A549 (cell line): ENCODE data around the gene GAPDHS. TPM values are rescaled to one million over a fixed set of nuclear protein-coding genes. Genes with fewer than 3 reads are reported as not detected.

Experiments
- ATAC-seq, 2 experiments: fragments of 200-7000 bp in 1 of 2; fragments of >200 bp in 1 of 2; cut with Nextera tagmentation in 1 of 2; cut with Tn5 transposase in 1 of 2; 3 replicates each; pipeline versions ENCODE4 v1.8.0 to v1.9.1; 2018 to 2020; ENCODE audit warnings: mild to moderate bottlenecking in 1 of 2, moderate library complexity in 1 of 2
- CTCF ChIA-PET: fragments of 300-600 bp; sonication (Branson Sonifier 250); formaldehyde crosslinking; extraction: SDS; loops from one replicate; lab custom pipeline; 2021; ENCODE audit warnings: antibody characterized with exemption, inconsistent platforms; lab: Yijun Ruan, JAX
- POLR2A ChIA-PET: fragments of 350-600 bp; formaldehyde crosslinking; extraction: SDS; loops from one replicate; lab custom pipeline; 2021; ENCODE audit warnings: antibody characterized with exemption, inconsistent platforms; lab: Yijun Ruan, JAX
- DNase-seq, 2 experiments: peaks; one replicate each; pipeline versions ENCODE4 v3.0.0 to v3.0.0-alpha.2; 2011 to 2016; ENCODE audit warnings: low read depth in 1 of 2, low spot score in 1 of 2
- FAIRE-seq: peaks from 2 replicates; lab custom pipeline; 2011; peaks lifted over from hg19 to GRCh38; lab: Jason Lieb, UNC
- H3K27ac ChIP-seq, 2 experiments: fragments of >200 bp; sonication (Bioruptor Twin); formaldehyde crosslinking; 3 replicates each; pipeline ENCODE4 v1.5.1; 2016 to 2017
- H3K4me1 ChIP-seq: fragments of >200 bp; sonication (Bioruptor Twin); formaldehyde crosslinking; 3 replicates; pipeline ENCODE4 v1.6.1; 2016
- H3K4me2 ChIP-seq: fragments of >200 bp; sonication (Bioruptor Twin); formaldehyde crosslinking; 3 replicates; pipeline ENCODE4 v1.6.1; 2016
- H3K4me3 ChIP-seq: fragments of >200 bp; sonication (Bioruptor Twin); formaldehyde crosslinking; 3 replicates; pipeline ENCODE4 v1.5.1; 2016
- H3K9me3 ChIP-seq: fragments of >200 bp; sonication (Bioruptor Twin); formaldehyde crosslinking; 3 replicates; pipeline ENCODE4 v1.6.1; 2016
- BCL3 ChIP-seq: fragments of >200 bp; sonication (Bioruptor Twin); formaldehyde crosslinking; IDR thresholded peaks from 3 replicates; pipeline ENCODE4 v1.6.1; 2016
- CBX2 ChIP-seq: fragments of 200-600 bp; sonication (generic); IDR thresholded peaks from 2 replicates; pipeline ENCODE4 v1.6.1; 2016; ENCODE audit warnings: low read depth, mild to moderate bottlenecking, borderline replicate concordance
- CHD4 ChIP-seq: fragments of 200-600 bp; sonication (generic); IDR thresholded peaks from 2 replicates; pipeline ENCODE4 v1.6.1; 2016; ENCODE audit warnings: antibody characterized with exemption, mild to moderate bottlenecking, borderline replicate concordance
- CTCF ChIP-seq: fragments of >200 bp; sonication (Bioruptor Twin); formaldehyde crosslinking; IDR thresholded peaks from 3 replicates; pipeline ENCODE4 v1.5.1; 2016
- E2F6 ChIP-seq: IDR thresholded peaks from 2 replicates; pipeline ENCODE4 v1.6.1; 2012; ENCODE audit warnings: low read depth, borderline replicate concordance
- EP300 ChIP-seq, 2 experiments: fragments of >200 bp; sonication (Bioruptor Twin); formaldehyde crosslinking; IDR thresholded peaks; 2 replicates in 1 of 2; 3 replicates in 1 of 2; pipeline ENCODE4 v1.6.1; 2016 to 2017
- ESRRA ChIP-seq: fragments of 150-350 bp; IDR thresholded peaks from 2 replicates; pipeline ENCODE4 v1.6.1; 2014; ENCODE audit warnings: mild to moderate bottlenecking, low read length, borderline replicate concordance
- FOSL2 ChIP-seq, 2 experiments: fragments of 450-650 bp in 1 of 2; fragments of >200 bp in 1 of 2; sonication (Bioruptor Twin) in 1 of 2; formaldehyde crosslinking; IDR thresholded peaks; 2 replicates each; pipeline versions ENCODE4 v1.5.0 to v1.6.1; 2016 to 2020; ENCODE audit warnings: mild to moderate bottlenecking in 1 of 2, moderate library complexity in 1 of 2
- HEYL ChIP-seq: fragments of 250-450 bp; sonication (Bioruptor Pico); IDR thresholded peaks from 2 replicates; pipeline ENCODE4 v1.8.0; 2021; ENCODE audit warnings: mild to moderate bottlenecking, moderate library complexity
- KDM1A ChIP-seq: fragments of 200-600 bp; sonication (generic); IDR thresholded peaks from 2 replicates; pipeline ENCODE4 v1.6.1; 2016; ENCODE audit warnings: low read depth, mild to moderate bottlenecking
- KDM5A ChIP-seq: fragments of 200-600 bp; sonication (generic); IDR thresholded peaks from 2 replicates; pipeline ENCODE4 v1.6.1; 2016; ENCODE audit warnings: antibody characterized with exemption, mild to moderate bottlenecking
- NPAS2 ChIP-seq: fragments of 250-450 bp; sonication (Bioruptor Pico); IDR thresholded peaks from 2 replicates; pipeline ENCODE4 v1.8.0; 2022; ENCODE audit warnings: mild to moderate bottlenecking, moderate library complexity, borderline replicate concordance
- NR3C1 ChIP-seq: fragments of >200 bp; sonication (Bioruptor Twin); formaldehyde crosslinking; IDR thresholded peaks from 3 replicates; pipeline ENCODE4 v1.6.1; 2017
- PBX3 ChIP-seq: IDR thresholded peaks from 2 replicates; pipeline ENCODE4 v1.6.1; 2012
- POLR2AphosphoS2 ChIP-seq: conservative IDR thresholded peaks from 2 replicates; pipeline ENCODE4 v1.6.1; 2012; ENCODE audit warnings: low read length, improper control_type of control experiment, inconsistent platforms
- RAD21 ChIP-seq, 2 experiments: fragments of >200 bp in 1 of 2; sonication (Bioruptor Twin) in 1 of 2; formaldehyde crosslinking in 1 of 2; IDR thresholded peaks in 1 of 2; conservative IDR thresholded peaks in 1 of 2; 2 replicates in 1 of 2; 3 replicates in 1 of 2; pipeline ENCODE4 v1.6.1; 2012 to 2018; ENCODE audit warnings: inconsistent platforms in 1 of 2
- RARB ChIP-seq: fragments of 250-450 bp; sonication (Bioruptor Pico); IDR thresholded peaks from 2 replicates; pipeline ENCODE4 v1.8.0; 2021; ENCODE audit warnings: mild to moderate bottlenecking, moderate library complexity
- RCOR1 ChIP-seq: fragments of 150-350 bp; IDR thresholded peaks from 2 replicates; pipeline ENCODE4 v1.6.1; 2014; ENCODE audit warnings: antibody characterized with exemption, low read length, low read depth
- RFX5 ChIP-seq: fragments of 450-650 bp; IDR thresholded peaks from 2 replicates; pipeline ENCODE4 v1.7.1; 2014; ENCODE audit warnings: antibody characterized with exemption, mild to moderate bottlenecking, moderate library complexity
- SMC3 ChIP-seq: fragments of >200 bp; sonication (Bioruptor Twin); formaldehyde crosslinking; IDR thresholded peaks from 3 replicates; pipeline ENCODE4 v1.6.1; 2018; ENCODE audit warnings: inconsistent platforms
- TFCP2L1 ChIP-seq: fragments of 250-450 bp; sonication (Bioruptor Pico); IDR thresholded peaks from 2 replicates; pipeline ENCODE4 v1.5.0; 2021; ENCODE audit warnings: mild to moderate bottlenecking
- TP53 ChIP-seq: fragments of 250-450 bp; sonication (Bioruptor Pico); IDR thresholded peaks from 2 replicates; pipeline ENCODE4 v1.5.0; 2021; ENCODE audit warnings: mild to moderate bottlenecking, moderate library complexity
- USF2 ChIP-seq: fragments of 450-650 bp; IDR thresholded peaks from 2 replicates; pipeline ENCODE4 v1.6.1; 2014; ENCODE audit warnings: antibody characterized with exemption
- ZNF302 ChIP-seq: fragments of 250-450 bp; sonication (Bioruptor Pico); IDR thresholded peaks from 2 replicates; pipeline ENCODE4 v1.9.0; 2021; ENCODE audit warnings: inconsistent platforms, mild to moderate bottlenecking, moderate library complexity
- WGBS: methylation state at CpG from one replicate; pipeline ENCODE4 v1.1.6; 2017; ENCODE audit errors: missing lambda C conversion rate; 5-methylcytosine and 5-hydroxymethylcytosine counted together
- polyA plus RNA-seq, 4 experiments: library from polyadenylated mRNA; depleted of rRNA in 3 of 4; stranded (reverse); fragments of >200 nt; fragmentation: RNase III in 1 of 4; extraction: RNeasy Plus Mini Kit Qiagen cat#74134 plus additional on column Dnase treatment in 1 of 4; gene quantifications; 2 replicates in 3 of 4; 3 replicates in 1 of 4; pipeline ENCODE4 v1.2.3, GENCODE V29; 2011 to 2017

The GAPDHS gene
- polyA plus RNA-seq, 2 of the 4 experiments (the other 2 are of a cell fraction), result not detected

- TF ChIP-seq RARB (CRISPR knock-in tag), result no peak
- no peak for TF ChIP-seq RFX5
- TF ChIP-seq POLR2AphosphoS2, result no peak
- no peak for TF ChIP-seq SMC3
- TF ChIP-seq CHD4, result no peak
- no peak for TF ChIP-seq RCOR1
- TF ChIP-seq USF2, result no peak
- TF ChIP-seq E2F6, result no peak
- TF ChIP-seq ESRRA, result no peak
- TF ChIP-seq EP300 (IDR thresholded peaks at IDR 0.05), result no peak
- TF ChIP-seq KDM5A, result no peak
- no peak for TF ChIP-seq KDM1A
- no peak for TF ChIP-seq FOSL2 (IDR thresholded peaks at IDR 0.05)
- TF ChIP-seq FOSL2 (CRISPR knock-in tag; IDR thresholded peaks at IDR 0.05), result no peak
- TF ChIP-seq TFCP2L1, result no peak
- no peak for TF ChIP-seq BCL3
- no peak for TF ChIP-seq ZNF302 (CRISPR knock-in tag)
- no peak for TF ChIP-seq CBX2
- no peak for TF ChIP-seq NR3C1
- TF ChIP-seq PBX3, result no peak
- no peak for TF ChIP-seq NPAS2 (CRISPR knock-in tag)
- peak; percentile 84 for FAIRE-seq
- ChIA-PET CTCF (interaction anchor here (0.9 to 6.1 kb wide), 5 partner anchors 8 to 92 kb away, joined by 3 to 26 read pairs (median 11); no protein-coding TSS in a partner anchor), POLR2A (no interaction called here)
- H3K9me3 ChIP-seq, result peaks cover 13% of the 10 kb centered on the region; the same call in 1 of the 3 replicates
- no peak overlapping the region for H3K27ac ChIP-seq
- H3K4me3 ChIP-seq, result no peak overlapping the region
- no peaks in the 10 kb centered on the region for H3K4me1 ChIP-seq
- H3K4me2 ChIP-seq, result no peak overlapping the region
- no peak for DNase-seq
- WGBS, result 4% methylated on average over 1 of the region's 1 CpG
- ATAC-seq, result no peak
Measured at GRCh38 chr19:35587321-35587720, 54.1 kb downstream of the GAPDHS start.

GRCh38 chr19:35590875-35591274, 57.6 kb downstream of the GAPDHS start:
- DNase-seq (no peak), FAIRE-seq (peak; percentile 49), ATAC-seq (no peak)
- Histone ChIP-seq H3K9me3 (0 out of 3 replicates have a peak, but pooled peaks cover 2% of the 10 kb centered on the region), H3K4me3 (no peak overlapping the region), H3K4me1 (no peaks in the 10 kb centered on the region), H3K4me2 (no peak overlapping the region), H3K27ac (no peak overlapping the region)
- ChIA-PET CTCF (interaction anchor here (0.7 to 2.1 kb wide), 6 partner anchors 8 to 80 kb away, joined by 3 to 14 read pairs (median 4); no protein-coding TSS in a partner anchor), POLR2A (interaction anchor here (0.6 kb wide), 1 partner anchor 253 kb away, joined by 7 read pairs; no protein-coding TSS in a partner anchor)
- 39% methylated on average over 3 of the region's 3 CpGs for WGBS
- TF ChIP-seq TFCP2L1 (no peak), TP53 (no peak)

- 0 out of 3 replicates have a peak, but pooled peaks have one; percentile 21 for TF ChIP-seq SMC3
- peak; percentile 51 to 61 for TF ChIP-seq RAD21 (conservative IDR thresholded peaks at IDR 0.05 in 1 of 2, IDR thresholded peaks at IDR 0.05 in 1 of 2)
- TF ChIP-seq BCL3, result no peak
- peak; percentile 50 for TF ChIP-seq CTCF
- TF ChIP-seq HEYL, result no peak
- no peak for TF ChIP-seq RARB (CRISPR knock-in tag)
- TF ChIP-seq TP53, result no peak
- ChIA-PET POLR2A (no interaction called here), CTCF (interaction anchor here (0.6 to 2.1 kb wide), 16 partner anchors 10 to 591 kb away, joined by 3 to 14 read pairs (median 4); partner anchors contain the start of gene HAUS5)
- 37% methylated on average over 8 of the region's 8 CpGs for WGBS
- FAIRE-seq (peak; percentile 98), ATAC-seq (no peak; a peak in 1 of 6 replicates), DNase-seq (peak; percentile 62 to 82)
- Histone ChIP-seq H3K27ac (no peak overlapping the region), H3K9me3 (no peaks in the 10 kb centered on the region), H3K4me1 (no peaks in the 10 kb centered on the region), H3K4me3 (no peak overlapping the region), H3K4me2 (no peak overlapping the region)
Measured at GRCh38 chr19:35592226-35592625, 59.0 kb downstream of the GAPDHS start.
